IMR-90 (cell line): ENCODE results near the gene CKAP2L.

Experiments
- CTCF ChIP-seq: conservative IDR thresholded peaks from 2 replicates; pipeline ENCODE4 v1.5.1; 2012; ENCODE audit warnings: mild to moderate bottlenecking, low read depth, low read length, improper control_type of control experiment
- POLR2A ChIP-seq: IDR thresholded peaks from 2 replicates; pipeline ENCODE4 v1.6.1; 2012; ENCODE audit warnings: mild to moderate bottlenecking, low read depth, low read length
- RAD21 ChIP-seq: IDR thresholded peaks from 2 replicates; pipeline ENCODE4 v1.6.1; 2012; ENCODE audit warnings: low read length, improper control_type of control experiment

GRCh38 chr2:112754564-112754963 lies 9.8 kb downstream of the CKAP2L start:
- TF ChIP-seq CTCF (no peak), POLR2A (no peak), RAD21 (no peak)
